Stomach (tissue), 9 donors: ENCODE measurements around the gene CCDC102B. TPM values are rescaled to one million over a fixed set of nuclear protein-coding genes. Genes with fewer than 3 reads are reported as not detected.

Experiments used
- DNase-seq, 2 donors: peaks; one replicate each; pipeline versions ENCODE4 v3.0.0 to v3.0.0-alpha.2; 2013 to 2019
- H3K27ac ChIP-seq, 5 donors: fragments of 200-600 bp in 4 of 5; sonication (generic) in 4 of 5; one replicate each; pipeline ENCODE4 v1.5.1; 2013 to 2019; ENCODE audit warnings: mild to moderate bottlenecking in 1 of 5, moderate library complexity in 1 of 5
- H3K27me3 ChIP-seq, 3 donors: fragments of 200-600 bp; sonication (generic); one replicate each; pipeline ENCODE4 v1.5.1; 2017 to 2019; ENCODE audit warnings: mixed run types in 1 of 3
- H3K36me3 ChIP-seq, 4 donors: fragments of 200-600 bp; sonication (generic); 1 replicate in 3 of 4; 2 replicates in 1 of 4; pipeline ENCODE4 v1.5.1; 2016 to 2019
- H3K4me1 ChIP-seq, 4 donors: fragments of 200-600 bp; sonication (generic); one replicate each; pipeline ENCODE4 v1.5.1; 2016 to 2019
- H3K4me3 ChIP-seq, 4 donors: fragments of 200-600 bp; sonication (generic) in 3 of 4; one replicate each; pipeline ENCODE4 v1.5.1; 2016 to 2019; ENCODE audit warnings: mild to moderate bottlenecking in 1 of 4
- H3K9me3 ChIP-seq, 4 donors: fragments of 200-600 bp; sonication (generic); one replicate each; pipeline ENCODE4 v1.5.1; 2016 to 2019
- CTCF ChIP-seq, 7 experiments: fragments of 450-650 bp in 4 of 7; fragments of 200-600 bp in 3 of 7; sonication (generic) in 3 of 7; IDR thresholded peaks; one replicate each; pipeline ENCODE4 v1.5.1; 2016 to 2019; ENCODE audit warnings: antibody characterized with exemption in 7 of 7, control low read depth in 2 of 7, mild to moderate bottlenecking in 1 of 7
- EP300 ChIP-seq: sonication (generic); formaldehyde crosslinking; IDR thresholded peaks from one replicate; pipeline ENCODE4 v1.6.1; 2017; ENCODE audit warnings: antibody characterized with exemption
- POLR2A ChIP-seq, 4 donors: fragments of 450-650 bp; IDR thresholded peaks; one replicate each; pipeline ENCODE4 v1.6.1; 2016; ENCODE audit warnings: antibody characterized with exemption in 4 of 4, control low read depth in 2 of 4, mild to moderate bottlenecking in 1 of 4, moderate library complexity in 1 of 4
- POLR2AphosphoS5 ChIP-seq, 3 donors: sonication (generic); formaldehyde crosslinking; IDR thresholded peaks; one replicate each; pipeline ENCODE4 v1.6.1; 2016; ENCODE audit warnings: antibody characterized with exemption in 3 of 3
- WGBS, 5 donors: extraction: QIAGEN DNeasy Blood & Tissue Kit in 3 of 5; methylation state at CpG; one replicate each; pipeline versions ENCODE4 v1.1.5 to v1.1.7; 2013 to 2018; 5-methylcytosine and 5-hydroxymethylcytosine counted together
- intact Hi-C: fragments of 100-400 bp; cut with DNase I; formaldehyde crosslinking; loops from one replicate; pipeline ENCODE4 v1.15.1; 2023; ENCODE audit warnings: low total_unique reads
- polyA plus RNA-seq, 3 donors: library from polyadenylated mRNA; stranded (reverse); fragments of 200-250 nt; gene quantifications; one replicate each; pipeline ENCODE4 v1.2.3, GENCODE V29; 2013
- total RNA-seq, 5 donors: library from RNA; depleted of rRNA; stranded (reverse); fragments of >200 nt; gene quantifications; one replicate each; pipeline versions ENCODE4 v1.1.0 to v1.2.3, GENCODE V29; 2014 to 2016
- donor health status: healthy with polysubstance abuse.
- donor health status: Bipolar disorder and iron deficiency.
- donor health status: healthy.

CCDC102B gene
- total and polyA plus RNA-seq, 8 donors = 1.0 to 66.1 (median 15.7) TPM

- 50 to 78% (median 59%) methylated on average over 1 of the region's 1 CpG for WGBS, 5 donors
- Histone ChIP-seq H3K36me3 (no peaks in the 10 kb centered on the region), H3K27ac (no peak overlapping the region), H3K9me3 (no peaks in the 10 kb centered on the region), H3K4me3 (no peak overlapping the region), H3K4me1 (no peaks in the 10 kb centered on the region), H3K27me3 (no peaks in the 10 kb centered on the region)
- TF ChIP-seq POLR2AphosphoS5 (IDR thresholded peaks at IDR 0.05) = no peak
- TF ChIP-seq CTCF (IDR thresholded peaks at IDR 0.05) = no peak
- TF ChIP-seq EP300 = no peak
- TF ChIP-seq POLR2A (IDR thresholded peaks at IDR 0.05) = no peak
- intact Hi-C loops = no loop called here
- DNase-seq = no peak
Measured at GRCh38 chr18:68944826-68945225, 146.9 kb downstream of the CCDC102B start.

- intact Hi-C loops = no loop called here
- no peak for DNase-seq
- 80 to 88% (median 83%) methylated on average over 4 of the region's 4 CpGs for WGBS, 5 donors
Measured at GRCh38 chr18:68948622-68949021, 150.7 kb downstream of the CCDC102B start.

GRCh38 chr18:68954738-68955137 lies 156.9 kb downstream of the CCDC102B start:
- intact Hi-C loops = no loop called here
- no peak for DNase-seq
- no peaks in the 10 kb centered on the region for H3K36me3 ChIP-seq
- no peaks in the 10 kb centered on the region for H3K4me1 ChIP-seq
- TF ChIP-seq POLR2AphosphoS5 (IDR thresholded peaks at IDR 0.05) = no peak
- TF ChIP-seq POLR2A (IDR thresholded peaks at IDR 0.05) = no peak
- TF ChIP-seq EP300 = no peak
- TF ChIP-seq CTCF (IDR thresholded peaks at IDR 0.05) = no peak
- no peak overlapping the region for H3K27ac ChIP-seq
- H3K9me3 ChIP-seq = peaks cover 0 to 3% (median 0%) of the 10 kb centered on the region in 4 donors
- WGBS, 5 donors = 57 to 76% (median 62%) methylated on average over 2 of the region's 2 CpGs
- no peaks in the 10 kb centered on the region for H3K27me3 ChIP-seq
- no peak overlapping the region for H3K4me3 ChIP-seq

More at GRCh38 chr18:68948622-68949021, 150.7 kb downstream of the CCDC102B start:
- TF ChIP-seq POLR2AphosphoS5 (IDR thresholded peaks at IDR 0.05) = no peak
- no peak for TF ChIP-seq POLR2A (IDR thresholded peaks at IDR 0.05)
- no peak for TF ChIP-seq CTCF (IDR thresholded peaks at IDR 0.05)
- TF ChIP-seq EP300 = no peak
- H3K4me3 ChIP-seq = no peak overlapping the region
- no peaks in the 10 kb centered on the region for H3K27me3 ChIP-seq
- no peak overlapping the region for H3K27ac ChIP-seq
- no peaks in the 10 kb centered on the region for H3K4me1 ChIP-seq
- H3K9me3 ChIP-seq = no peaks in the 10 kb centered on the region
- H3K36me3 ChIP-seq = no peaks in the 10 kb centered on the region

GRCh38 chr18:68956650-68957049 lies 158.8 kb downstream of the CCDC102B start:
- Histone ChIP-seq H3K27me3 (no peaks in the 10 kb centered on the region), H3K4me3 (no peak overlapping the region), H3K9me3 (peaks cover 0 to 3% (median 0%) of the 10 kb centered on the region in 4 donors), H3K36me3 (no peaks in the 10 kb centered on the region), H3K27ac (no peak overlapping the region), H3K4me1 (no peaks in the 10 kb centered on the region)
- no peak for TF ChIP-seq EP300
- TF ChIP-seq CTCF (IDR thresholded peaks at IDR 0.05) = no peak
- DNase-seq = no peak
- 63 to 90% (median 65%) methylated on average over 2 of the region's 2 CpGs for WGBS, 5 donors
- intact Hi-C loops = no loop called here
